Astrocyte (in vitro differentiated cells and primary cell): ENCODE results near the gene NTRK1. TPM values are rescaled to one million over a fixed set of nuclear protein-coding genes. Genes with fewer than 3 reads are reported as not detected.

Experiments used
- DNase-seq: peaks from one replicate; pipeline ENCODE4 v3.0.0-alpha.2; 2010; ENCODE audit warnings: low read depth
- FAIRE-seq: peaks from 2 replicates; lab custom pipeline; 2011; peaks lifted over from hg19 to GRCh38; lab: Jason Lieb, UNC
- H2AFZ ChIP-seq: 2 replicates; pipeline ENCODE4 v1.6.0; 2012; ENCODE audit warnings: low read depth, low read length, inconsistent platforms
- H3K27ac ChIP-seq: 2 replicates; pipeline ENCODE4 v1.5.1; 2011; ENCODE audit warnings: low read depth, low read length, inconsistent platforms
- H3K27me3 ChIP-seq: 2 replicates; pipeline ENCODE4 v1.6.0; 2011; ENCODE audit warnings: low read length, inconsistent platforms; ENCODE audit not compliant: insufficient read depth
- H3K36me3 ChIP-seq: 2 replicates; pipeline ENCODE4 v1.5.1; 2011; ENCODE audit warnings: low read length, inconsistent platforms; ENCODE audit not compliant: insufficient read depth
- H3K4me1 ChIP-seq: 2 replicates; pipeline ENCODE4 v1.5.1; 2011; ENCODE audit warnings: low read length, inconsistent platforms; ENCODE audit not compliant: insufficient read depth
- H3K4me2 ChIP-seq: 2 replicates; pipeline ENCODE4 v1.6.0; 2012; ENCODE audit warnings: low read length, inconsistent platforms
- H3K4me3 ChIP-seq: 2 replicates; pipeline ENCODE4 v1.5.1; 2011; ENCODE audit warnings: low read depth, mild to moderate bottlenecking, low read length, inconsistent platforms; ENCODE audit not compliant: insufficient read depth
- H3K79me2 ChIP-seq: 2 replicates; pipeline ENCODE4 v1.6.0; 2012; ENCODE audit warnings: mild to moderate bottlenecking, low read length, inconsistent platforms; ENCODE audit not compliant: insufficient read depth
- H3K9ac ChIP-seq: 2 replicates; pipeline ENCODE4 v1.6.0; 2012; ENCODE audit warnings: mild to moderate bottlenecking, low read length, inconsistent platforms
- H3K9me3 ChIP-seq: 2 replicates; pipeline ENCODE4 v1.5.1; 2012; ENCODE audit warnings: low read depth, mild to moderate bottlenecking, low read length, inconsistent platforms; ENCODE audit not compliant: insufficient read depth
- H4K20me1 ChIP-seq: 2 replicates; pipeline ENCODE4 v1.6.0; 2012; ENCODE audit warnings: low read length, inconsistent platforms; ENCODE audit not compliant: insufficient read depth
- H3K27ac Mint-ChIP-seq: one replicate; pipeline ENCODE4 v1.8.0; 2021; ENCODE audit warnings: mild to moderate bottlenecking, mixed read lengths; ENCODE audit not compliant: unreplicated experiment
- H3K27me3 Mint-ChIP-seq: one replicate; pipeline ENCODE4 v1.8.0; 2021; ENCODE audit warnings: low read depth, mixed read lengths; ENCODE audit not compliant: unreplicated experiment
- H3K36me3 Mint-ChIP-seq: one replicate; pipeline ENCODE4 v1.8.0; 2021; ENCODE audit warnings: low read depth, mixed read lengths; ENCODE audit not compliant: unreplicated experiment
- H3K4me1 Mint-ChIP-seq: one replicate; pipeline ENCODE4 v1.8.0; 2021; ENCODE audit warnings: low read depth, mixed read lengths; ENCODE audit not compliant: unreplicated experiment
- H3K4me3 Mint-ChIP-seq: one replicate; pipeline ENCODE4 v1.8.0; 2021; ENCODE audit warnings: mild to moderate bottlenecking, moderate library complexity, mixed read lengths; ENCODE audit not compliant: unreplicated experiment
- H3K9me3 Mint-ChIP-seq: one replicate; pipeline ENCODE4 v1.8.0; 2021; ENCODE audit warnings: mild to moderate bottlenecking, mixed read lengths; ENCODE audit not compliant: unreplicated experiment
- EZH2 ChIP-seq: IDR thresholded peaks from 2 replicates; pipeline ENCODE4 v1.6.1; 2012; ENCODE audit warnings: mild to moderate bottlenecking, low read length, inconsistent platforms; ENCODE audit not compliant: insufficient read depth
- total RNA-seq: library from RNA; stranded (reverse); gene quantifications from 2 replicates; pipeline ENCODE4 v1.2.1, GENCODE V29; 2021
- TF ChIP-seq, protein P1 (sequence below): IDR thresholded peaks from 2 replicates; pipeline ENCODE4 v1.5.1; 2011; ENCODE audit warnings: low read depth, mild to moderate bottlenecking, inconsistent platforms, low read length, moderate library complexity; ENCODE audit not compliant: insufficient read depth

Gene NTRK1
- total RNA-seq, 1 donor from 2014 or later = 0.27 TPM

DNA sequence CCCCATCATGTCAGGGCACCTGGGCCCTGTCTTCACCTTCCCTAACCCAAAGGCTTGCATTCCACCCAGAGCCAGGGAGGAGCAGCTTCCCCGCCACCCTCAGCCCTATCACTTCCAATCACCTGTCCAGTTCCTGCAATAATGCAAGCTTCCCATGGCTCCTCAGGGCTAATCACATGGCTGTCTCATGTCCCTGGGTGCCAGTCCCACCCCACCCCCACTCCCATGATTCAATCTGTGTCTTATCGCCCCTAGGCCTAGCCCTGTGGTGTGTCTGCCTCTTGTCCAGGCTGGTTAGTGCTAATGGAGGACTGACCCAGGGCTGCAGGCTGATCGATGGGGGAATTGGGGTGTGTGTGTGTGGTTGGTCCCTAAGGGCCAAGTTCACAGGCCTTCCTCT lies 21.9 kb downstream of the NTRK1 start:
- FAIRE-seq (no peak), DNase-seq (no peak)
- no peak overlapping the region for H3K4me3 Mint-ChIP-seq
- no peaks in the 10 kb centered on the region for H3K9me3 ChIP-seq
- H3K9me3 Mint-ChIP-seq = no peaks in the 10 kb centered on the region
- no peaks in the 10 kb centered on the region for H3K36me3 ChIP-seq
- H4K20me1 ChIP-seq = no peaks in the 10 kb centered on the region
- H3K4me1 ChIP-seq = no peaks in the 10 kb centered on the region
- peaks cover 50% of the 10 kb centered on the region for H3K27me3 ChIP-seq
- no peak overlapping the region for H3K9ac ChIP-seq
- TF ChIP-seq, protein P1, sequence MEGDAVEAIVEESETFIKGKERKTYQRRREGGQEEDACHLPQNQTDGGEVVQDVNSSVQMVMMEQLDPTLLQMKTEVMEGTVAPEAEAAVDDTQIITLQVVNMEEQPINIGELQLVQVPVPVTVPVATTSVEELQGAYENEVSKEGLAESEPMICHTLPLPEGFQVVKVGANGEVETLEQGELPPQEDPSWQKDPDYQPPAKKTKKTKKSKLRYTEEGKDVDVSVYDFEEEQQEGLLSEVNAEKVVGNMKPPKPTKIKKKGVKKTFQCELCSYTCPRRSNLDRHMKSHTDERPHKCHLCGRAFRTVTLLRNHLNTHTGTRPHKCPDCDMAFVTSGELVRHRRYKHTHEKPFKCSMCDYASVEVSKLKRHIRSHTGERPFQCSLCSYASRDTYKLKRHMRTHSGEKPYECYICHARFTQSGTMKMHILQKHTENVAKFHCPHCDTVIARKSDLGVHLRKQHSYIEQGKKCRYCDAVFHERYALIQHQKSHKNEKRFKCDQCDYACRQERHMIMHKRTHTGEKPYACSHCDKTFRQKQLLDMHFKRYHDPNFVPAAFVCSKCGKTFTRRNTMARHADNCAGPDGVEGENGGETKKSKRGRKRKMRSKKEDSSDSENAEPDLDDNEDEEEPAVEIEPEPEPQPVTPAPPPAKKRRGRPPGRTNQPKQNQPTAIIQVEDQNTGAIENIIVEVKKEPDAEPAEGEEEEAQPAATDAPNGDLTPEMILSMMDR = no peak
- TF ChIP-seq EZH2 = no peak
- peaks cover 89% of the 10 kb centered on the region for H3K27me3 Mint-ChIP-seq
- no peaks in the 10 kb centered on the region for H3K79me2 ChIP-seq
- no peak overlapping the region for H3K4me2 ChIP-seq
- H2AFZ ChIP-seq = no peak overlapping the region
- H3K36me3 Mint-ChIP-seq = no peaks in the 10 kb centered on the region
- H3K27ac ChIP-seq = no peak overlapping the region
- peaks cover 5% of the 10 kb centered on the region for H3K4me1 Mint-ChIP-seq
- H3K27ac Mint-ChIP-seq = no peak overlapping the region
- no peak overlapping the region for H3K4me3 ChIP-seq

DNA sequence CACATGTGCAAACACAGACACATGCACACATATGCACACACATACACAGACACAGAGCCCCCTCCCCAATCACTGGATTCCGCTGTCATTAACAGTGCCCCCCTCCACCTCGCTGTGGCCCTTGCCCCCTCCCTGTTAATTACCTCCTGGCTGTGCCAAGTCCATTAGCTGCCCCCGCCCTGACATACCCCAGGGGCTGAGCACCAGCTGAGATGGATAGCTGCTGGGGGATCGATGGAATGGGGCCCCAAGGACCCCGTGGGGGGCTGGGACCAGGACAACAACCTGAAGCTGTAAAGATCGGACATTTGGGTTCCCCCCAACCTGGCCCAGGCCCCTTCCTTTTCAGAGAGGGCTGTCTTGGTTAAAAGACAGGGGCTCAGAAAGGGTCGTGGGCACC lies 23.3 kb downstream of the NTRK1 start:
- DNase-seq (no peak), FAIRE-seq (no peak)
- Histone ChIP-seq H4K20me1 (no peaks in the 10 kb centered on the region), H3K36me3 (no peaks in the 10 kb centered on the region), H3K27me3 (peaks cover 43% of the 10 kb centered on the region), H3K9me3 (no peaks in the 10 kb centered on the region), H3K4me3 (no peak overlapping the region), H3K27ac (no peak overlapping the region), H3K79me2 (no peaks in the 10 kb centered on the region), H3K9ac (no peak overlapping the region), H3K4me2 (no peak overlapping the region), H2AFZ (no peak overlapping the region), H3K4me1 (no peaks in the 10 kb centered on the region)
- H3K36me3 Mint-ChIP-seq = no peaks in the 10 kb centered on the region
- H3K9me3 Mint-ChIP-seq = no peaks in the 10 kb centered on the region
- TF ChIP-seq EZH2 = no peak
- TF ChIP-seq, protein P1 = no peak
- no peak overlapping the region for H3K27ac Mint-ChIP-seq
- peaks cover 5% of the 10 kb centered on the region for H3K4me1 Mint-ChIP-seq
- H3K27me3 Mint-ChIP-seq = peaks cover 84% of the 10 kb centered on the region
- H3K4me3 Mint-ChIP-seq = no peak overlapping the region

DNA sequence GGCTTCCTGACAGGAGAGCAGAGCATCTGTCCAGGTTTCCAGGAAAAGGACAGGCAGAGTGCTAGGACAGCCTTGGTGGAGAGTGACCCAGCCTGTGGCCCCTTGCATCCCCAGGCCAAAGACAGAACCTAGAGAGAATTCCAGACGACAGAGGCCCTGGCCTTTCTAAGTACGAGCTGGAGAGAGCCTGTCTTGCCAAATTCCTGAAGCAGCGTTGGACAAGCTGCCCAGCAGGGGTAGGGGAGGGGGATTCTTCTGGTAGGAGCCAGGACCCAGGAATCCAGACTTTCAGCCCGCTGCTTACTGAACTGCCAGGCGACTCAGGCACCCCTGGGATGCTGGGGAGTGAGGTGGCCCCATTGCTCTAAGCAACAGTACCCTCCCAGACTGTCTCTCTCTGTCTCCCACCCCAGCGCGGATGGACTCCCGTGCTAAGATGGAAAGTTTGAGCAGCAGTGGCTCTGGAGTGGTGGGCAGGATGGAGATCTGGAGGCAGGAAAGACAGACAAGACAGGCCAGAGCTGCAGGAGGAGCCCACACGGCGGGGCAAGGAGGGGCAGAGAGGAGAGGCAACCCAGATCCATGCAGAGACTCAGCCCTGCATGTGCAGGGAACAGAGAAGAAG lies 24.0 kb downstream of the NTRK1 start:
- Mint-ChIP-seq H3K4me1 (peaks cover 5% of the 10 kb centered on the region), H3K9me3 (no peaks in the 10 kb centered on the region), H3K27me3 (peaks cover 83% of the 10 kb centered on the region), H3K27ac (no peak overlapping the region), H3K36me3 (no peaks in the 10 kb centered on the region), H3K4me3 (no peak overlapping the region)
- no peak overlapping the region for H3K4me2 ChIP-seq
- no peaks in the 10 kb centered on the region for H3K4me1 ChIP-seq
- no peaks in the 10 kb centered on the region for H3K36me3 ChIP-seq
- DNase-seq = no peak
- no peak overlapping the region for H2AFZ ChIP-seq
- H3K27me3 ChIP-seq = peaks cover 39% of the 10 kb centered on the region
- no peaks in the 10 kb centered on the region for H3K9me3 ChIP-seq
- no peaks in the 10 kb centered on the region for H4K20me1 ChIP-seq
- no peak for FAIRE-seq
- no peak overlapping the region for H3K27ac ChIP-seq
- H3K4me3 ChIP-seq = no peak overlapping the region
- TF ChIP-seq EZH2 = no peak
- TF ChIP-seq, protein P1 = no peak
- H3K79me2 ChIP-seq = no peaks in the 10 kb centered on the region
- no peak overlapping the region for H3K9ac ChIP-seq
